IPS-11a (cell line): ENCODE results near the gene SYT13.
A peak's percentile ranks its signal among the peaks of the same experiment; 100 is the strongest.

Experiments used
- H3K4me3 ChIP-seq: one replicate; pipeline ENCODE4 v1.5.1; 2013; ENCODE audit warnings: low read depth, low read length, control low read depth

The SYT13 gene

DNA sequence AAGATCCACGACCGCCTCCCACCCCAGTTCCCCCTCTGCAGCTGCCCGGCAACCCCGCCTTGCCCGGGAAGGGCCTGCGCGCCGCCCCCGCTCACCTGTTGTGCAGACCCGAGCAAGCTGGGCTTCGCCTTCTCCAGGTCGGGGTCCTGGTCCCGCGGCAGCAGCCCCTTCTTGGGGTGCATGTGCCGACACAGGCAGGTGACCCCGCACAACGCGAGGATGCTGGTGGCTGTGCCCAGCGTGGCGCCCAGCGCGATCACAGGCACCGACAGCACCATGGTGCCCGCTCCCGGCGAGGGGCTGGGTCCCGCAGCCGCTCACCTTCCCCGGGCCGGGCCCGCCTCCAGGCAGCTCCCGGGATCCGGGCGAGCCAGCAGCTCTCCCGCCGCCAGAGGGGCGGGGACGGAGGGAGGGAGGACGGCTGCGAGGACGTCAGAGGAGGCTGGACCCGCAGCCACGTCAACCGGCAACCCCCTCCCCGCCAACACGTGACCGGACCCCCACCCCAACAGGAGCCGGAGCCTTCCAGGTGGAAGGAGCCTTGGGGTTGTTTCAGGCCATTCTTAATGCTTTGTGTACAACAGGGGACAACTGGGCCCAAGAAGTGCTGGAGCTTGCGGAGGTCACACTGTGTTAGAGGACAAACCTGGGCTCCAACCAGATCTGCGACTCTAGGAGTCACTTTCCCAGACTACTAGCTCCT is at the start of gene SYT13:
Gene SYT13, minus strand, starts transcription at position 412 of the 703 bp plus-strand sequence. Its CDS starts 134 bp downstream, at position 278.
- peak within 1 kb of the TSS; percentile 66 for H3K4me3 ChIP-seq

- no peak overlapping the region for H3K4me3 ChIP-seq
Measured at GRCh38 chr11:45335434-45335833, 49.3 kb upstream of the SYT13 start.

- H3K4me3 ChIP-seq, result no peak overlapping the region
Measured at GRCh38 chr11:45334836-45335235, 48.7 kb upstream of the SYT13 start.

- no peak overlapping the region for H3K4me3 ChIP-seq
Measured at GRCh38 chr11:45334410-45334809, 48.3 kb upstream of the SYT13 start.

- no peak overlapping the region for H3K4me3 ChIP-seq
Measured at GRCh38 chr11:45333001-45333971, 47.1 kb upstream of the SYT13 start.

DNA sequence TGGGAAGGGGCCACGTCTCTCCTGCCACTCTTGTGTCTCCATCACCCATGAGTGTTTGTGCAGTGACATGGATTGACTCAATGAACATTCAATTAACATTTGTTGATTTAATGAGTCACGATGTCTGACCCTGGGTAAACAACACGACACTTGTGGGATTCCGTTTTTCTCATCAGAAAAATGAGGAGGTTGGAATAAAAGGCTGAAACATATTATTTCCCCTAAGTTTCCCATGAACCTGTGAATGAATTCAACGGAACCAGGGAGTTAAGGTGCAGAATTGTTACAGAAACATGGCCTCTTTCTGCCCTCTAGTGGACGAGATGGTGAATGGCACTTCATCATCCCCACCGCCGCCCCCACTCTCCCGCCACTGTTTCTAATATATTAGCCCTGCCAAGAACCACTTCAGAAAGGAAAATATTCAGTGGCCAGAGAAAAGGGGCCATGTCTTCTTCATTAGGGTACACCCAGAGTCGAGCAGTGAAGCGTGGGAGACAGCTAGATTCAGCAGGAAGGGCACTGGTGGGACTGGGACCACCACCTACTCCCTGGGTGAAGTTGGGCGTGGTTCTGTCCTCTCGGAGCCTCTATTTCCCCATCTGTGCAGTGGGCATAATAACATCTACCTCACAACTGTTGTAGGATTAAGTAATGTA is 46.3 kb upstream of the SYT13 start:
- H3K4me3 ChIP-seq, result no peak overlapping the region

DNA sequence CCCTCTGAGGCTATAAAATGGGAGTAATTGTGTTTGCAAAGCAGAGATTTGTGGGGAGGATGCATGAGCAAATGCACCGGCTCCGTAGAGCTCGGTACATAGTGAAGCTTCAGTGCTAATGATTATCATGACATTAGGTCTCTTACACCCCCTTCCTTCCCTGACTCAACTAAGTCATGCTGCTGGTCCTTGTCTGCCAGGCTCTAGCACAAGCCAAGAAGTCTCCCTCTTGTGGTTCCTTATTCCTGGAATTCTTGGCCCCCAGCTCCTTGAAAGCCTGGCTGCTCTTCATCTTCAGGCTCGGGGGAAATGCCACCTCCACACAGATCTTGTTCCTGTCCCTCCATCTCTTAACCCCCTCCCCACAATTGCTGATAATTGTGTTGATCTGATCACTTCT is 45.7 kb upstream of the SYT13 start:
- H3K4me3 ChIP-seq, result no peak overlapping the region

DNA sequence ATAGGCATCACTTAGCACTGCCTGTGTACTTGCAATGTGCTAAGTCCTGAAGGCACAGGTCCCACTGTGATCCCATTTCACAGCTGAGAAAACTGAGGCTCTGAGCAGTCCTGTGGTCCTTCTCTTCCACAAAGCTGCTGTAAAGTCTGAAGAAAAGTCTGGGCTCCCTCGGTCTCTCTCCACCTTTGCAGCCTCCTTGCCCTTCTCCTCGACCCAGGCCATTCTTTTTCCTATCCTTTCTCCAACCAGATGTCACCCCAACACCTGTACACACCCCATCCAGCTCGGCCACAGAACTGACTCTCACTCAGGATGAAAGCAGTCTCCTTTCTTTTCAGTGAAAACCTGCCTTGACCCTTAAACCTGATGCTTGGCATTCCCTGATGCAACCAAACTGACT is 42.6 kb upstream of the SYT13 start:
- no peak overlapping the region for H3K4me3 ChIP-seq

GRCh38 chr11:45324459-45324858 is 38.3 kb upstream of the SYT13 start:
- no peak overlapping the region for H3K4me3 ChIP-seq

DNA sequence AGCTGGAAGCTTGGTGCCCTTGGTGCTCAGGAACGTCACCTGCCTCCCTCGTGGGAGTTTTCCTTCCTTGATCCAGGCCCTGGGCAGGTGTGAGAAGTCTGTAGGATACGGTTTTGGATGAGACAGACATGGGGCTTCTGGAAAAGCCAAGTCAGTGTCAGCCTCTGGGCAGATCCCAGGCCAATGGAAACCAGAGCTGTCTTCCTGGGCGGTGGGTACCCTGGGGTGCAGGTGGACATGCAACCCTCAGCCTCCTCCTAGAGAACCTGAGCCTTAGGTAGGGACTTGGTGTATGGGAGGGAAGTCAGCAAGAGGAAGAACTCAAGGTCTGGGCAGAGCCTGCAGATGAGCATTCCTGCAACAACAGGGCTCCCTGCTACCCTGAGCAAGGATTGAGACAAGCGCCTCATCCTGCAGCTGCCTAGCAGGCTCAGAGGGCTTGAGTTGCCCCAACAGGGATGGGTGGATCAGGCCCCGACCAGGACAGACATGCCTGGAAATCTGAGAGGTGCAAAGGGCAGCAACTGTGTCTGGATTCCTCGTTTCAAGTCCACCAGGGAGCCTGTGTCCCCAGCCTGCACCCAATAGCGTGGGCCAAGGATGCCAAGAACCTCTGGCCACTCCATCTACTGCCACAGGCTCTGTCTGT is 37.6 kb upstream of the SYT13 start:
- H3K4me3 ChIP-seq, result no peak overlapping the region

DNA sequence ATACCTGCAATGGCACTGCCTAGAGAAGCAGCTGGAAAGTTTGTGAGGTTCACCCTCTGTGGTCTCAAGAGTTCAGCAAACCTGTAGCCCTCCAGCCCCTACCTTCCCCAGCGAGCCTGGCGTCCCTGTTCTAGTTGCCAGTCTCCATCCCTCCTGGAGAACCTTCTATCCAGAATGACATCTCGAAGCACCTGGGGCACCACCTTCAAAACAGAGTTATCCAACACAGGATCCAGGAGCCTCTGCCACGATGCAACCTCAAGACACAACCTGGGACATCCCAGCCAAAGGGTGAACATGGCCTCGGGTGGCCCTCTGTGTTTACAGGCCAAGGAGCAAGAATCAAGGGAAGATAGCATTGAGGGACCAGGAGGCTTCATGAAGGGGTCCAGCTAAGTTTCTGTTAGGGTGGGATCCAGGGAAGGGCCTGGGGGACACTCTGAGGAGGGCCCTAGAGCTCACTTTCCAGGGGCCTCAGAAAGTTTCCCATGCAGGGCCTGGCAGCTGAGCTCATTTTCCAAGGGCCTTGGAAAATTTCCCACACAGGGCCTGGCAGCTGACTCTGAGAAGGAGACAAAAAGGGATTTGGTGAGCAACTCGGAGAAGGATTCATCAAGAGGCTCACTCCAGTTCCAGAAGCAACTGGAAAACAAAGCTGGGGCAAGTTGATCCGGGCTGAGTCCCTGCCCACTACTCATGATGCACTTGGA is 36.9 kb upstream of the SYT13 start:
- H3K4me3 ChIP-seq, result no peak overlapping the region

- H3K4me3 ChIP-seq, result no peak overlapping the region
Measured at GRCh38 chr11:45322111-45322705, 36.1 kb upstream of the SYT13 start.

DNA sequence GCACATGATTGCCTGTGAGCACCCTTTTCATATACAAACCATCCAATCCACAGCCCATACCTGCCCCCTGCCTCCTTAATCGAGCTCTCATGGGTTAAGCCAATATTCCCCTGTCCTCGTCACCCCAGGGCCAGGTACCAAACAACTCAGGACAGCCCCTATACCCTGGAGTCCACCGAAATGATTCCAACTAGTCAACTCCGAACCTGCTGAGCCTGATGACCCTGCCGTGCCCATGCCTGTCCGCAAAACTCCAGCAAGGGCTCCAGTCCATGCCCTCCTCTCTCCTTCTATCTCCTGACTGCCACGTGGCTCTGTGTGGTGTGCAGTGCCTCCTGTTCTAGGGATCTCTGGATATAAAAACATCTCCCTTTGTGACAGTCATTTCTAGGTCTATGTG is 35.5 kb upstream of the SYT13 start:
- no peak overlapping the region for H3K4me3 ChIP-seq

DNA sequence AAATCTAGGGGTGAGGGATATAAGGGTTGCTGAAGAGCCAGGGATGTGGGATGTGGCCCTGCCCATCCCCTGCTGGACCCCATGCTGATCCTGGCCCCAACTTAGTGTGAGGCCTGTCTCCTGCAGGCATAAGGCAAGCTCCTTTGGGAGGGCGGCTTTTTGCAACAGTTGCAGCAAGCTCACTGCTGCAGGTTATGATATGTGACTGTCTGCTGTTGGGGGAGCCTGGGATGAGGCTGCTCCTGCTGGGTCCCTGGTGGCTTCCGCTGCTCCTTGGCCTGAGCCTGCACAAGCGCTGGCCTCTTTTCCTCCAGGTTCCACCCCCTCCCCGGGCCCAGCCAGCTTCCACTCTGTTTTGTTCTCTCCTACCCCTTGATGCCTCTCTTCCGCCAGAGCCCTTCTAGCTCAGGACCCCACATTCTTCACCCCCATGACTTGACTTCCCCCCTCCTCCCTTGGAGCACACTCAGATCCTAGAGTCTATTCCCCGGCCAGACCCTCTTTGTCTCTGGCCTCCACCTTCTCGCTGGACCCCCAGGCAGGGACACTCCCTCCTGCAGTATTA is 35.0 kb upstream of the SYT13 start:
- no peak overlapping the region for H3K4me3 ChIP-seq

DNA sequence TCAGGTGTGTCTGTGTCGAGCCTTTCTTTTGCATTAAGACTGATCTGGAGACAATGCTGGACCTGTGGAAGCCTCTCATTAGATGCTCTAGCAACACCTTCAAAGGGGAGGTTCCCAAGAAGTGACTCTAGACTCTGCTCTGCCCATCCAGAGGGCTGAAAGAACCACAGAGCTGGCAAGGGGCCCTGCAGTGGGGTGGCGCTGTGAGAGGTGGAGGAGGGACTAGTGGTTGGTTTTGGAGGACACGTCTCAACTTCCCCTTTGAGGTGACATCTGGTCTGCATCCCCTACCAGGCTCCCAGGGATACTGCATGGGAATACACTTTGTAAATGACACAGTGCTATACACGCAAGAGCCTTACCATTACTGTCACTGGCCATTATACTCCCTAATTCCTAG is 34.2 kb upstream of the SYT13 start:
- no peak overlapping the region for H3K4me3 ChIP-seq

DNA sequence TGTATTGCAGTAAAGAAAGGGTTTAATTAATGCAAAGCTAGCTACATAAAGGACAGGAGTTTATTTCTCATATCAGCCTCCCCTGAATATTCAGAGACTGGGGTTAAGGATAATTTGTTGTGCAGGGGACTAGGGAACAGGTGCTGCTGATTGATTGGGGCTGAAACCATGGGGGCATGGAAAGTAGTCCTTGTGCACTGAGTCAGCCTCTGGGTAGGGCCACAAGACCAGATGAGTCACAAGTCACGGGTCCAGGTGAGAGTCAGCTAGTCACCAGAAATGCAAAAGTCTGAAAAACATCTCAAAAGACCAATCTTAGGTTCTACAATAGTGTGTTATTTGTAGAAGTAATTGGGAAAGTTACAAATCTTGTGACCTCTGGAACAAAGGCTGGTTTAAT is 32.9 kb upstream of the SYT13 start:
- no peak overlapping the region for H3K4me3 ChIP-seq

GRCh38 chr11:45318516-45318915 is 32.4 kb upstream of the SYT13 start:
- H3K4me3 ChIP-seq, result no peak overlapping the region

DNA sequence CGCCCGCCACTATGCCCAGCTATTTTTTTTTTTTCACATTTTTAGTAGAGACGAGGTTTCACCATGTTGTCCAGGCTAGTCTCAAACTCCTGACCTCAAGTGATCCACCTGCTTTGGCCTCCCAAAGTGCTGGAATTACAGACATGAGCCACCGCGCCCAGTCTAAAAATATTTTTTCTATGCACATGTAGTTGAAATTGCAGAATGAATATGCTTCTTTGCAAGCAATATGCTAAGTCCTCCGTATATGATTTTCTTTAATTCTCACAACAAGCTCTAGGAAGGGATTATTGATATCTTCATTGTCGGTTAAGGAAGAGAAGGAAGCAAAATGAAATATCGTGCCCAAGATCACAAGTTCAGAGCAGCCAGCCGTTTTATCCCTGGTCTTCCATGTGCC is 30.1 kb upstream of the SYT13 start:
- no peak overlapping the region for H3K4me3 ChIP-seq

GRCh38 chr11:45314900-45315299 is 28.8 kb upstream of the SYT13 start:
- H3K4me3 ChIP-seq, result no peak overlapping the region
